Memory B cell (primary cell): ENCODE data around the gene GRAMD1A.
A peak's percentile ranks its signal among the peaks of the same experiment; 100 is the strongest.
"Not testable (repeated sequence)": the region's sequence is repeated elsewhere in the genome, so short reads cannot be mapped to it uniquely, and the experiment has no call there.

ENCODE experiments used
- ATAC-seq: fragments of 150-1000 bp; cut with Tn5 transposase; 2 replicates; pipeline ENCODE4 v1.10.0; 2021; ENCODE audit warnings: low read depth, mild to moderate bottlenecking, moderate library complexity
- DNase-seq, 2 donors: peaks; one replicate each; pipeline ENCODE4 v3.0.0; 2022; ENCODE audit warnings: low spot score in 2 of 2
- H3K27ac Mint-ChIP-seq: one replicate; pipeline ENCODE4 v1.8.0; 2022; ENCODE audit warnings: mild to moderate bottlenecking, moderate library complexity, mixed read lengths
- H3K27me3 Mint-ChIP-seq: one replicate; pipeline ENCODE4 v1.8.0; 2022; ENCODE audit warnings: mixed read lengths
- H3K36me3 Mint-ChIP-seq: one replicate; pipeline ENCODE4 v1.8.0; 2022; ENCODE audit warnings: mild to moderate bottlenecking, mixed read lengths
- H3K4me1 Mint-ChIP-seq: one replicate; pipeline ENCODE4 v1.8.0; 2022; ENCODE audit warnings: mixed read lengths
- H3K4me3 Mint-ChIP-seq: one replicate; pipeline ENCODE4 v1.8.0; 2022; ENCODE audit warnings: mild to moderate bottlenecking, moderate library complexity, mixed read lengths
- H3K9me3 Mint-ChIP-seq: one replicate; pipeline ENCODE4 v1.8.0; 2022; ENCODE audit warnings: mixed read lengths

GRAMD1A gene

DNA sequence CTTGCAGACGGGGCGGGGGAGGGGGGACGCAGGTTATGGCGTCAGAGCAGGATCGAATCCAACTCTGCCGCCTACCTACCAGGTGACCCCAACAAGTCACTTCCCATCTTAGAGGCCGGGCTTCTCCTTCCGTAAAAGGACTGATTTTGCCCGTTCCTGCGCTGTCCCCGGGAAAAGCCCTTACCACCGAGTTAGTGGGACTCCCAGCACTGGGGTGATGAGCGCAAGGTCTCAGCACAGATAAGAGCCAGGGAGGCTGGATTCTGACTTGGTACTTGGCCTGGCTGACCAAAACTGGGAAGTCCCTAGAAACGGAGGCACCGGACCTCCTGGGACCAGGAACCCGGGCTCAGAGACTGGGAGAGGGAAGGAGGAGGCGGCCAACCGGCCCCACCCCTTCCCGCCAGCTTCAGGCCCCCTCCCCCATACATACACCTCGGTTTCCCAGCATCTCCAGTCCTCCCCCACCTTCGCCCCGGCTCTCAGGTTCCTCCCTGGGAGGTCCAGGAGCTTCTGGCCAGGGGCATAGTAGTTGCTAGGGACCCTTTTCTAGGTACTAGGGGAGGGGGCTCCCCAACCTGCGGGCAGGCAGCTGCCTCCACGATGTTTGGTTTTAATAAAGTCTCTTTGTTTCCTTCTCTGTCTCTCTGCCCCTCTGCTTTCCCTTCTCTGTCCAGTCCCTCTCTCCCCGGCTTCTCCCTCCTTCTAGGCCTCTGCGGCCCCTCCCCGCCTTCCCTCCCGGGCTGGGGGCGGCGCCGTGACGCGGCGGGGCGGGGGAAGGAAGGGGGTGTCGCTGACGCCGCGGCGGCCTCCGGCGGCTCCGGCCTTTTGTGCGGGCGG, at the start of gene GRAMD1A:
GRAMD1A (plus strand) TSS at position 826 of the 840 bp plus-strand sequence. CDS start 156 bp downstream, outside the sequence.
- Mint-ChIP-seq H3K27ac (peak within 1 kb of the TSS; percentile 87), H3K27me3 (no peaks in the 10 kb centered on the region), H3K4me1 (peaks cover 37% of the 10 kb centered on the region), H3K9me3 (no peaks in the 10 kb centered on the region), H3K4me3 (peak within 1 kb of the TSS; percentile 92), H3K36me3 (no peaks in the 10 kb centered on the region)
- DNase-seq: peak; percentile 47 to 53
- ATAC-seq: peak; percentile 64

DNA sequence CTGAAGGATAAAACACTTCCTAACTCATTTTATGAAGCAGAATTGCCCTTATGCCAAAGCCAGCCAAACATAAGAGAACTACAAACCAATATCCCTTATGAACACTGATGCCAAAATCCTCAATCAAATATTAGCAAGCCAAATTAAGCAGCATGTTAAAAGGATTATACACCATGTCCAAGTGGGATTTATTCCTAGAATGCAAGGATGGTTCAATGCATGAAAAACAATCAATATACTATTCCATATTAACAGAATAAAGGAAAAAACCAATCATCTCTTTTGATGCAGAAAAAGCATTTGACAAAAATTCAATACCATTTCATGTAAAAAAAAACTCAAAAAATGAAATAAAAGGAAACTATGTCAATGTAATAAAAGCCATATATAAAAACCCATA, 47.0 kb upstream of the GRAMD1A start:
- no peak for ATAC-seq
- Mint-ChIP-seq H3K4me3 (no peak overlapping the region), H3K4me1 (no peaks in the 10 kb centered on the region), H3K9me3 (peaks cover 32% of the 10 kb centered on the region), H3K36me3 (peaks cover 55% of the 10 kb centered on the region), H3K27ac (no peak overlapping the region), H3K27me3 (no peaks in the 10 kb centered on the region)
- no peak for DNase-seq

DNA sequence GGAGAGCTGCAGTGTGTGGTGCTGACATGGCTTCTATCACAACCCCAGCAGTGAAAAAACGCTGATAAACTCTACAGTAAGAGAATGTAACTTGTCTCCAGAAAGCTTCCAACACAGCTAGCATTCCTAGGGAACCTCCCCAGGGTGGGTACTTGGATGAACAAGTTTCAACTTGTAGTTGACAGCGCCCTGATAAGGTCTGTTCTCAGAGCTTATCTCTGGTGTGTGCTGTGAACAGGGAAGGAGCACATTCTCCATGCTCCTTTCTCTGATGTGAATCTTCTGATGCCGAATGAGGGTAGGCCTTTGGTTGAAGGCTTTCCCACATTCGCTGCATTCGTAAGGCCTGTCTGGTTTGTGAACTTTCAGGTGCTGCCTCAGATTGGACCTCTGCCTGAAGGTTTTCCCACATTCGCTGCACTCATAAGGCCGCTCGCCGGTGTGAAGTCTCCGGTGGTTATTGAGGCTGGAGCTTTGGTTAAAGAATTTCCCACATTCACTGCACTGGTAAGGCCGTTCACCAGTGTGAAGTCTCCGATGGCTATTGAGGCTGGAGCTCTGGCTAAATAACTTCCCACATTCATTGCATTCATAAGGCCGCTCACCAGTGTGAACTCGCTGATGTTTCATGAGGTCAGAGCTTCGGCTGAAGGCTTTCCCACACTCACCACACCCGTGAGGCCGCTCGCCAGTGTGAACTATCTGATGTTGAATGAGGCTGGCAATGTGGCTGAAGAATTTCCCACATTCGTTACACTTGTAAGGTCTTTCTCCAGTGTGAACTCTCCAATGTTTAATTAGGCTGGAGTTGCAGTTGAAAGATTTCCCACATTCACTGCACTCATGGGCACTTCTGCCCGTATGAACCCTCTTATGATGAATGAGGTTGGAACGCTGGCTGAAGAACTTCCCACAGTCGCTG, 42.0 kb upstream of the GRAMD1A start:
- Mint-ChIP-seq H3K9me3 (peaks cover 37% of the 10 kb centered on the region), H3K27ac (no peak overlapping the region), H3K27me3 (no peaks in the 10 kb centered on the region), H3K36me3 (peaks cover 72% of the 10 kb centered on the region), H3K4me3 (no peak overlapping the region), H3K4me1 (peaks cover 22% of the 10 kb centered on the region)
- no peak for ATAC-seq
- no peak for DNase-seq

DNA sequence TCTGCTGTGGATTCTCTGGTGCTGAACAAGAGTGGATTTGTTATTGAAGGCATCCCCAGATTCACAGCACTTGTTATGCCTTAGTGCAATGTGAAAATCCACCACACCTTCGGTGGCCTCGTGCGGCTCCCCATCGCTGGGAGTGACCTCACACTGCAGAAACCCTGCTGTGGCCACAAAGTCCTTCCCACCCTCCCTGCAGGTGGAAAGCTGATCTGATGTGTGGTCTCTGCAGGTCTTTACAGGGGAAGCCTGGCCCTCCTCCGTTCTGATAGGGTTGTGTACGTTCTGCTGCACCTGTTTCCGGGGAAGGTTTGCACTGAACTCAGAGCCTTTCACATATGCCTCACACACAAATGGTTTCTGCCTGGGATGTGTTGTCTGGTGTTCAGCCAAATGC, 41.1 kb upstream of the GRAMD1A start:
- peaks cover 25% of the 10 kb centered on the region for H3K4me1 Mint-ChIP-seq
- ATAC-seq: no peak
- H3K4me3 Mint-ChIP-seq: no peak overlapping the region
- no peak for DNase-seq
- peaks cover 65% of the 10 kb centered on the region for H3K36me3 Mint-ChIP-seq
- H3K27me3 Mint-ChIP-seq: no peaks in the 10 kb centered on the region
- H3K27ac Mint-ChIP-seq: no peak overlapping the region
- peaks cover 37% of the 10 kb centered on the region for H3K9me3 Mint-ChIP-seq

DNA sequence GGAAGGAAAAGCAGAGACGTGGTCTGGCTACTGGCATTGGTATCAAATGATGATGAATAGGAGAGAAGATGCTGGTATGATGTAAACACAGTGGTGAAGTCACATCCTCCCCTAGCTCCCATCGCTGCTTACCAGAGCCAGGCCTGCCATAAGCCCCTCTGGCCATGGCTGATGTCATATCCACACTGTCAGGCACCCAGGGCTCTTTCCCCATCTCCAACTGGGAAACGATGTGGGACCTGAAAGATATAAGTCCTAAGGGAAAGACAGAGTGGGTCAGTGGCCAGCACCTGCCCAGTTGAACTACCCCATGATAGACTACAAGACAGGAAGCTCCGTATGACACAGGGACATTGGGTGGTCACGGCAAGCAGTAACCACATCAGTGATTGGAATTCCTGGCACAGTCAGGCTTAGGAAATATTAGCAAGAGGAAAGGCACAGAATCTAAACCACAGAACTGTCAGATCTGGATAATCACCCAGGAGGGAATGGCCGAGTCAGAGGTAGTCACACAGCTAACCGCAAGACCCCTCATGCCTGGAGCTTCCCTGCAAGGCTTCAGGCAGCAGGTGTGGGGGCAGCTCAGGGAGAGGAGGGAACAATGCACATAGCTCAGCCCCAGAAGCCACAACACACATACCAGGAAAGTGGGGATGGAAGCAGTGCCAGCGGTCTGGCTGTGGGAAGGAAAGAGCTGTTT, 39.9 kb upstream of the GRAMD1A start:
- Mint-ChIP-seq H3K27ac (no peak overlapping the region), H3K27me3 (no peaks in the 10 kb centered on the region), H3K4me3 (no peak overlapping the region), H3K4me1 (peaks cover 25% of the 10 kb centered on the region), H3K36me3 (peaks cover 60% of the 10 kb centered on the region), H3K9me3 (peaks cover 34% of the 10 kb centered on the region)
- ATAC-seq: no peak
- DNase-seq: no peak

DNA sequence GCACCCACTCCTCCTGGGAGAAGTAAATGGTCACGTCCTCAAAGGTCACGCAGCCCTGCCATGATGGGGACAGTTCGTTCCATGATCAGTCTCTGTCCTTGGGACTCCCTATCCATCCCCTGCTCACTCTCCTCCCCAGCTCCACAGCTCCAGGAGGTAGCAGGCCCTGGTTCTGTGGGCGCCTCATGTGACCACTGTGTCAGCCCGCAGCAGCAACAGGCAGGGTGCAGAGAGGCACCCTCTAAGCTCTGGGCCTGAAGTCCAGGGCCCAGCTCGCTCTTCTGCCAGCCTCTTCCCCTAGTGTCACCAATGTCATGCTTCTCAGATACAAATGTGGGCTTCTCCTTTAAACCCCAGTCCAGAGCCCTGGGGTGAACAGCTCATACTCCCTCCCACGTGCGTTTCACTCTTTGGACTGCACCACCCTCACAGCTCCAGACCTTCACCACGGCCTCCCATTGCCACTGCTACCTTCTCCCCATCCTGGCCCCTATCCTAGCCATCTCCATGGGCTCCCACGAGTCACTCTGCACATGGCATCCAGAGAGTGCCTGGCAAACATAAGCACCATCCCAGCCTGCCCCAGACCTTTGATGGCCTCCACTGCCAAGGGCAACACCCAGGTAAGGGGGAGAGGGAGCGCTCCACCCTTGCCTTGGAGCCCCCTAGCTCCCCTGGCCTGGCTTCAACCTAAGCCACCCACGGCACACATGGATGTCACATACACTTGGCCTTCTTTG, 39.0 kb upstream of the GRAMD1A start:
- Mint-ChIP-seq H3K4me3 (no peak overlapping the region), H3K4me1 (peaks cover 25% of the 10 kb centered on the region), H3K27ac (no peak overlapping the region), H3K9me3 (peaks cover 29% of the 10 kb centered on the region), H3K36me3 (peaks cover 55% of the 10 kb centered on the region), H3K27me3 (no peaks in the 10 kb centered on the region)
- DNase-seq: no peak
- no peak for ATAC-seq

DNA sequence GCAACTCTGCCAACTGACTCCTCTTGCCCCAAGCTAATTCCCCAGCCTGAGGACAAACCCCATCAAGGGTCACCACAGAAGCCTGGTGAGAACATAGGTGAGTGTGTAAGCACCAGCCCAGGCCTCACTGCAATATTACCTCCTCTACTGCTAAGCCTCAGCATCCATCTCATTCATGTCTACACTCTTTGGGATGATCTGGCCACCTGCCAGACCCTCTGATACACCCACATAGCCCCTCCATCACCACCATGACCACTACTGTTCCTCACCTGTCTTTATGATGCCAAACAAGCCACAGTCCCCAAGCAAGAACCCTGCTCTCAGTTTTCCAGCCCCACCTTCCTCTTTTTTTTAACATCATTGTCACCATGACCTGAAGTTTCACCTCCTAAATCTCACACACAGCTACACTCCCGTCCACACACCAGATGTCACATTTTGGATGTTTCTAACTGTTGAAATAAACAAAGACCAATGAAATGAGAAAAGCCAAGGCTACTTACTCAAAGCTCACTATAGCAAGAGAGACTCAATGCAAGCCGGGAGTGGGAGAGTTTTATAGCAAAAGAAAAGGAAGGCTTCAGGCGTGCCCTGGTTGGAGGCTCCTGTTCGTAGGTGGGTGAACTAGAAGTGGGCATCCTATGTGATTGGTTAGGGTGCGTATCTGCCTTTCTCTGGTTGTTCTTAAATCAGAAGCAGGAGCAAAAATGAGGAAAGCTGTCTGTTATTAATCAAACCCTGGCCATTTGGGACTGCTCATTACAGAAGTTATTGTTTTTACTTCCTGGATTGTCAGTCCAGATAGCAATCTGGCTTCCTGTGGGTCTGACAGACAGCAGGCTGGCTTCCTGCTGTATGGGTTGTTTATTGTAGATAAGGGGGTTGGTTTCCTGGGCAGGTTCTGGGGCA, 38.1 kb upstream of the GRAMD1A start:
- peaks cover 49% of the 10 kb centered on the region for H3K36me3 Mint-ChIP-seq
- peak overlapping the region; percentile 92 for H3K4me3 Mint-ChIP-seq
- ATAC-seq (no peak), DNase-seq (no peak)
- H3K9me3 Mint-ChIP-seq: peaks cover 27% of the 10 kb centered on the region
- peaks cover 25% of the 10 kb centered on the region for H3K4me1 Mint-ChIP-seq
- H3K27ac Mint-ChIP-seq: peak overlapping the region; percentile 33
- no peaks in the 10 kb centered on the region for H3K27me3 Mint-ChIP-seq

DNA sequence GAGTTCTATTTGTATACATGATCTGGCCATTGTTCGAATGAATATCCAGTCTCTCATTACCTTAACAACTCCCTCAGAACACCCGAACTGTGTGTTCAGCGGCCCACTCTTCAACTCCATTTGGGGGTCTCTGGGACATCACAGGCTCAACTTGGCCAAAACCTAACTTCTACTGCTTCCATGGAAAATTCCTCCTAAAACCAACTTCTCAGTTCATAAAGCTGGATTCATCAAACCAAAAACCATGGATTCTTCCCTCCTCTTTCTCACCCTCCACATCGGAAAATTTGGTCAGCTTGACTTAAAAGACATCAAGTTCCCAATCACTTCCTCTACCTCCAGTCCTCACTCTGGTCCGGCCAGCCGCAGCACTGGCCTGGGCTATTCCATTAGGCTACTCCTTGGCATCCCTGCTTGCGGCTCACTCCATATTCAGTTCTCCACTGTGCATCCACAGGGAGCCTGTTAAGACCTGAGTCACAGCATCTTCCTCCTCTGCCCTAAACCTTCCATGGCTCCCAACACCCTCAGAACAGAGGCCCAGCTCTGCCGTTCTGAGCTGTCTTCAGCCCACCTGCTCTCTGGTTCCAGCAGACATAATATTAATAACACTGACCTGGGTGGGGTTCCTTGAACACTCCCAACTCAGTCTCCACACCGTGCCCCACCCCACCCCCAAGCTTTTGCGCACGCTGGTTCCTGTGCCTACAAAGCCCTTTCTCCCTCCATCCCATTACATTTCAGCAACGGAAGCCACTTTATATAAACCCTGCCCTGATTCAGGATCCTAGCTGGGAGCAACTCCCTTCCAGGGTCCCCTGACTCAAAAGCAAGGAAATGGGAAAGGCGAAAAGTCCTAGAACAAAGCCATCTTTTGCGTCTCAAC, 37.2 kb upstream of the GRAMD1A start:
- peak overlapping the region; percentile 79 for H3K27ac Mint-ChIP-seq
- ATAC-seq: no peak
- no peaks in the 10 kb centered on the region for H3K27me3 Mint-ChIP-seq
- H3K36me3 Mint-ChIP-seq: peaks cover 42% of the 10 kb centered on the region
- H3K4me3 Mint-ChIP-seq: peak overlapping the region; percentile 92
- peaks cover 25% of the 10 kb centered on the region for H3K4me1 Mint-ChIP-seq
- peaks cover 25% of the 10 kb centered on the region for H3K9me3 Mint-ChIP-seq
- DNase-seq: no peak

DNA sequence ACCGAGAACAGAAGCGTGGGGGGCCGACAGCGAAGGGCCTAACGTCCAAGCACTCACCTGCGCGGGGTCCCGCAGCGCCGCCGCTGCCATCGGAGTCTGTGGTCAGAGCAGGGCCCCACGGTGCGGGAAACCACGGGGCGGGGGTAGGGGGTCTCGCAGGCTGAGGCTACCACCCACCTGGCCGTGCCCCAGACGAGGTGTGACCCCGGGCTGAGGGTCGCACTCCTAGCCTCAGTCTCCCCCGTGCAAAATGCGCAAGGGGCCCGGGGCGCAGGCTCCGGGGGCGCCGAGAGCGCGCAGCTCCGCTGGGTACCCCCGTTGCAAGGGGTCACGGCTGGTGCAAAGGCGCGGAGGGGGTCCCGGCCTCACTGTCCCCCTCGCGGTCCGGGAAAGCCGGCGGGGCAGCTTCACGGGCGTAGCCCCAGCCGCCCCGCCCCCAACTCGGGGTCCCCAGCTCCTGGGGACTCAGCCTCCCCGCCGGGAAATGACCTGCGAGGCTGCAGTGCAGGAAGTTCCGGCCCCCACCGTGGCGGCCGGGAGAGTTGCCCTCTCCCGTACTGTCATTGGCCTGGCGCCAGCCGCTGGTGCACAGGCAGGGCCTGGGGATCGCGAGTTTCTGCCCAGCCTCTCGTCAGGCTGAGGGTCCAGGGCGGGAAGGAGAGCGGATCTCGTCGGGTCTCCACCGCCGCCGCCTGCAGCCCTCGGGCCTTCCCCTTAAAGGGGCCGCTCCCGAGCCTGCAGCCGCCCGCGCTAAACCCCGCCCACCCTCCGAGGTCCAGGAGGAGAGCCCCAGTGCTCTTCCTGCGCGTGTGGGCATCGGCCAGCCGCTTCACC, 36.3 kb upstream of the GRAMD1A start, which contains the start of gene ZNF792:
ZNF792 (minus strand) TSS at position 657 of the 834 bp plus-strand sequence; CDS start at position 90, 567 bp downstream.
- DNase-seq: peak in 1 of 2 donors; percentile 36
- Mint-ChIP-seq H3K27ac (peak within 1 kb of the TSS; percentile 79), H3K27me3 (peaks cover 2% of the 10 kb centered on the region), H3K4me3 (peak within 1 kb of the TSS; percentile 92), H3K9me3 (peaks cover 28% of the 10 kb centered on the region), H3K4me1 (peaks cover 25% of the 10 kb centered on the region), H3K36me3 (peaks cover 39% of the 10 kb centered on the region)
- ATAC-seq: peak; percentile 74

DNA sequence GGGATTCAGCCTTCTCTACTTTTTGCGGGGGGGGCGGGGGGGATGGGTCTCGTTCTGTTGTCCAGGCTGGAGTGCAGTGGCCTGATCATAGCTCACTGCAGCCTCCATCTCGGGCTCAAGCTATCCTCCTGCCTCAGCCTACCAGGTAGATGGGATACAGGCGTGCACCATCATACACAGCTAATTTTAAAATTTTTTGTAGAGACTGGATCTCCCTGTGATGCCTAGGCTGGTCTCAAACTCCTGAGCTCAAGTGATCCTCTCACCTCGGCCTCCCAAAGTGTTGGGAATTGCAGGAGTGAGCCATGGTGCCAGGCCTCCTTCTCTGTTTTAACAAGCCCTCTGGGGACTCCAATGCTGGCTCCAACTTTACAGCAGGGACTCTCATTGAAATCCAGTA, 35.5 kb upstream of the GRAMD1A start:
- DNase-seq: no peak
- Mint-ChIP-seq H3K27ac (no peak overlapping the region), H3K27me3 (peaks cover 3% of the 10 kb centered on the region)

DNA sequence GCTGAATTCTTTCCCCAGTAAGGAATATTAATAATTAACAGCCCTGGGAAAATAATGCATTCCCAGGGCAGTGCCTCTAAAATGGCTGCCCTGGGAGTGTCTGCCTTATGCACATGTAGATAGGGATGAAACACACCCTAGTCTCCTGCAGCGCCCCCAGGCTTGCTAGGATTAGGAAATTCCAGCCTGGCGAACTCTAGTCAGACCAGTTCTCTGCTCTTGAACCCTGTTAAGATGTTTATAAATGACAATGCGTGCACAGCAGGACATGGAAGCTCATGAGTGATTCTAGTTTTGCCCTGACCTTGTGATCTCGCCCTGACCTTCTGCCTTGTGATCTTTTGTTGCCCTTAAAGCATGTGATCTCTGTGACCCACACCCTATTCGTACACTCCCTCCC, 34.6 kb upstream of the GRAMD1A start:
- H3K4me1 Mint-ChIP-seq: peaks cover 22% of the 10 kb centered on the region
- H3K36me3 Mint-ChIP-seq: peaks cover 23% of the 10 kb centered on the region
- not testable (repeated sequence) for ATAC-seq, H3K27me3 Mint-ChIP-seq, DNase-seq, H3K27ac Mint-ChIP-seq
- H3K9me3 Mint-ChIP-seq: peaks cover 19% of the 10 kb centered on the region
- peak overlapping the region; percentile 24 for H3K4me3 Mint-ChIP-seq

More for the DNA sequence above, 35.5 kb upstream of the GRAMD1A start:
- no peak for ATAC-seq
- peaks cover 26% of the 10 kb centered on the region for H3K9me3 Mint-ChIP-seq
- H3K36me3 Mint-ChIP-seq: peaks cover 32% of the 10 kb centered on the region
- no peak overlapping the region for H3K4me3 Mint-ChIP-seq
- H3K4me1 Mint-ChIP-seq: peaks cover 25% of the 10 kb centered on the region
